ENCODE data around the gene DLST. TPM values are rescaled to one million over a fixed set of nuclear protein-coding genes. Genes with fewer than 3 reads are reported as not detected.
A peak's percentile ranks its signal among the peaks of the same experiment; 100 is the strongest.

DLST gene
- total and polyA plus RNA-seq, 2 of the 4 experiments (the other 2 are of a cell fraction) = 58.6 to 119 TPM

GRCh38 chr14:74852922-74853530 lies 28.7 kb upstream of the DLST start:
- peak; percentile 84 for DNase-seq
- TF ChIP-seq MAZ (IDR thresholded peaks at IDR 0.05; ENCODE audit: borderline replicate concordance, low read depth, low read length) (no peak), RFX5 (IDR thresholded peaks at IDR 0.05; ENCODE audit: low read depth, low read length) (no peak), MAFK (IDR thresholded peaks at IDR 0.05; ENCODE audit: low read depth, low read length) (no peak), USF2 (IDR thresholded peaks at IDR 0.05; ENCODE audit: low read depth, low read length) (no peak), CEBPB (IDR thresholded peaks at IDR 0.05; ENCODE audit: low read depth, low read length) (no peak), RCOR1 (IDR thresholded peaks at IDR 0.05; ENCODE audit: insufficient replicate concordance, low read length) (no peak), CTCF (conservative IDR thresholded peaks at IDR 0.05; ENCODE audit: low read depth, low read length) (no peak), MXI1 (IDR thresholded peaks at IDR 0.05; ENCODE audit: borderline replicate concordance, low read depth, low read length) (no peak), SMC3 (IDR thresholded peaks at IDR 0.05; ENCODE audit: low read depth, low read length) (no peak), BHLHE40 (IDR thresholded peaks at IDR 0.05; ENCODE audit: low read depth, low read length) (no peak), RAD21 (IDR thresholded peaks at IDR 0.05; ENCODE audit: low read length) (no peak), POLR2A (IDR thresholded peaks at IDR 0.05; ENCODE audit: low read depth, low read length) (no peak), ELK1 (IDR thresholded peaks at IDR 0.05; ENCODE audit: borderline replicate concordance, low read depth, low read length) (no peak), NFE2L2 (IDR thresholded peaks at IDR 0.05; ENCODE audit: low read depth, low read length) (no peak), CHD1 (IDR thresholded peaks at IDR 0.05; ENCODE audit: low read depth, low read length) (no peak)

More at GRCh38 chr14:74852922-74853530, 28.7 kb upstream of the DLST start:
- Histone ChIP-seq H3K79me1 (ENCODE audit: low read depth in 1 of 2, low read length in 2 of 2) (peaks cover 0 to 4% of the 10 kb centered on the region in 2 experiments; a peak in 1 of 4 replicates), H3K4me3 (ENCODE audit: insufficient read depth, low read depth, low read length) (no peak overlapping the region), H3K27me3 (ENCODE audit: control insufficient read depth, insufficient read depth, low read length) (no peaks in the 10 kb centered on the region), H4K5ac (ENCODE audit: low read depth, low read length) (peak overlapping the region; percentile 95), H2AFZ (replicated peaks; ENCODE audit: low read length, poor library complexity) (no peak overlapping the region), H2AK5ac (ENCODE audit: low read depth, low read length) (peak overlapping the region; percentile 45; the same call in 1 of the 2 replicates), H4K20me1 (ENCODE audit: insufficient read depth, low read length) (peaks cover 3% of the 10 kb centered on the region; the same call in 1 of the 2 replicates), H3K9me1 (ENCODE audit: insufficient read depth, low read length) (peaks cover 15% of the 10 kb centered on the region), H3K27ac (ENCODE audit: insufficient read depth, low read length) (peak overlapping the region; percentile 98; the same call in 1 of the 2 replicates), H2BK5ac (ENCODE audit: low read depth, low read length, poor library complexity, severe bottlenecking) (peak overlapping the region; percentile 89), H2AK9ac (replicated peaks; ENCODE audit: low read depth, low read length, poor library complexity) (no peak overlapping the region), H3K4me2 (ENCODE audit: low read depth, low read length) (peak overlapping the region; percentile 72), H4K8ac (ENCODE audit: low read depth in 2 of 2, low read length in 2 of 2) (peak overlapping the region in 1 of 2 experiments; percentile 65; a peak in 2 of 4 replicates), H3K56ac (ENCODE audit: extremely low read depth, insufficient read depth, low read length) (peak overlapping the region; percentile 78; the same call in 1 of the 2 replicates), H2BK20ac (ENCODE audit: low read depth, low read length) (peak overlapping the region; percentile 77), H3K14ac (replicated peaks; ENCODE audit: low read depth, low read length) (peak overlapping the region; percentile 65), H3K4ac (ENCODE audit: low read depth, low read length) (peak overlapping the region; percentile 81), H2BK15ac (ENCODE audit: low read depth, low read length) (peak overlapping the region; percentile 57; the same call in 2 of the 3 replicates), H3K36me3 (ENCODE audit: control insufficient read depth, insufficient read depth, low read length) (no peaks in the 10 kb centered on the region), H2BK120ac (ENCODE audit: low read depth, low read length) (peak overlapping the region; percentile 85), H3K18ac (ENCODE audit: low read depth, low read length) (peak overlapping the region; percentile 99), H3K9me3 (ENCODE audit: control insufficient read depth, insufficient read depth, low read length) (no peaks in the 10 kb centered on the region), H3K4me1 (ENCODE audit: control insufficient read depth, insufficient read depth, low read length) (peaks cover 26% of the 10 kb centered on the region), H4K91ac (ENCODE audit: insufficient read depth, low read depth, low read length) (peak overlapping the region; percentile 60), H3K23ac (ENCODE audit: low read depth, low read length) (peak overlapping the region; percentile 69), H3K9ac (ENCODE audit: low read depth, low read length) (peak overlapping the region; percentile 19)
- ChIA-PET CTCF (interaction anchor here (1.0 kb wide), 1 partner anchor 8 kb away, joined by 4 read pairs; no protein-coding TSS in a partner anchor), POLR2A (ENCODE audit: unreplicated experiment) (interaction anchor here (1.3 kb wide), 1 partner anchor 11 kb away, joined by 3 read pairs; no protein-coding TSS in a partner anchor)
- intact Hi-C loops (cut with micrococcal nuclease) = no loop called here
- in situ Hi-C loops (cut with MboI; ENCODE audit: low sequenced_read_pairs) = no loop called here
- 40% methylated on average over 1 of the region's 2 CpGs; no CpG with 5 or more reads in 1 of the 2 experiments for WGBS, 2 experiments (ENCODE audit: extremely low coverage in 2 of 2, insufficient read length in 1 of 2)
- ATAC-seq (ENCODE audit: low read depth) = peak; percentile 84
- dilution Hi-C loops (cut with HindIII; ENCODE audit: low sequenced_read_pairs, unreplicated experiment) = no loop called here
- no TSS peak for BruUV-seq (replicated peaks)

Measured in IMR-90 (cell line).